Measurements from ENCODE around the gene ZNFX1.

- TF ChIP-seq POLR2AphosphoS5 (IDR thresholded peaks at IDR 0.05) (no peak), CTCF (IDR thresholded peaks at IDR 0.05; ENCODE audit: poor library complexity, severe bottlenecking) (no peak), MXI1 (conservative IDR thresholded peaks at IDR 0.05; ENCODE audit: poor library complexity, severe bottlenecking) (no peak), EP300 (conservative IDR thresholded peaks at IDR 0.05; ENCODE audit: poor library complexity, severe bottlenecking) (no peak), EZH2 (IDR thresholded peaks at IDR 0.05; ENCODE audit: borderline replicate concordance, insufficient read depth, low read length, poor library complexity, severe bottlenecking) (no peak), TAF1 (IDR thresholded peaks at IDR 0.05; ENCODE audit: low read depth) (no peak)
These were observed 9.1 kb upstream of the ZNFX1 start for GRCh38 chr20:49286689-49287551.

All from neural cell (in vitro differentiated cells).